H1 (cell line): ENCODE results near the gene SMNDC1. TPM values are rescaled to one million over a fixed set of nuclear protein-coding genes. Genes with fewer than 3 reads are reported as not detected.

ENCODE experiments used
- CTCF ChIA-PET: fragments of 300-600 bp; sonication (Branson Sonifier 250); formaldehyde crosslinking; loops from one replicate; lab custom pipeline; 2021; ENCODE audit not compliant: partially characterized antibody; lab: Charles Lee
- POLR2A ChIA-PET: fragments of 300-600 bp; sonication (Branson Sonifier 250); formaldehyde crosslinking; loops from one replicate; lab custom pipeline; 2021; ENCODE audit warnings: inconsistent platforms; ENCODE audit not compliant: partially characterized antibody; lab: Charles Lee
- DNase-seq, 2 experiments: peaks; one replicate each; pipeline versions ENCODE4 v3.0.0 to v3.0.0-alpha.2; 2010 to 2022; ENCODE audit warnings: low spot score in 2 of 2, low read depth in 1 of 2, mixed read lengths in 1 of 2
- FAIRE-seq: peaks from 2 replicates; lab custom pipeline; 2011; peaks lifted over from hg19 to GRCh38; lab: Jason Lieb, UNC
- H2AFZ ChIP-seq: 2 replicates; pipeline ENCODE4 v1.8.1; 2012; ENCODE audit warnings: low read length, inconsistent platforms
- H2AK5ac ChIP-seq: 2 replicates; pipeline ENCODE4 v1.6.1; 2013; ENCODE audit warnings: low read depth, low read length
- H2BK120ac ChIP-seq: replicated peaks from 2 replicates; pipeline ENCODE3; 2013; ENCODE audit warnings: low read depth, low read length, inconsistent platforms
- H2BK12ac ChIP-seq: 2 replicates; pipeline ENCODE4 v1.6.1; 2013; ENCODE audit warnings: low read depth, low read length
- H2BK15ac ChIP-seq: 2 replicates; pipeline ENCODE4 v1.6.1; 2013; ENCODE audit warnings: low read length
- H2BK20ac ChIP-seq: 2 replicates; pipeline ENCODE4 v1.6.1; 2013; ENCODE audit warnings: low read length
- H2BK5ac ChIP-seq: 2 replicates; pipeline ENCODE4 v1.6.1; 2013; ENCODE audit warnings: low read depth, low read length
- H3K14ac ChIP-seq: 2 replicates; pipeline ENCODE4 v1.6.1; 2013; ENCODE audit warnings: inconsistent platforms; ENCODE audit not compliant: insufficient read length
- H3K18ac ChIP-seq: 2 replicates; pipeline ENCODE4 v1.6.1; 2013; ENCODE audit warnings: low read length; ENCODE audit errors: extremely low read depth
- H3K23ac ChIP-seq: 2 replicates; pipeline ENCODE4 v1.6.1; 2013; ENCODE audit warnings: inconsistent platforms; ENCODE audit not compliant: insufficient read length
- H3K23me2 ChIP-seq: 2 replicates; pipeline ENCODE4 v1.6.1; 2013; ENCODE audit warnings: low read depth, low read length
- H3K27ac ChIP-seq: 2 replicates; pipeline ENCODE4 v1.6.1; 2011; ENCODE audit warnings: low read depth, low read length, inconsistent platforms
- H3K27me3 ChIP-seq, 4 experiments: replicated peaks in 1 of 4; 1 replicate in 1 of 4; 2 replicates in 3 of 4; pipeline versions ENCODE4 v1.6.1 to v1.8.1; 2011 to 2013; ENCODE audit warnings: low read length in 3 of 4, mild to moderate bottlenecking in 3 of 4, inconsistent platforms in 2 of 4, mixed read lengths in 2 of 4, moderate library complexity in 1 of 4; ENCODE audit not compliant: control insufficient read depth in 3 of 4, insufficient read depth in 3 of 4; ENCODE audit errors: extremely low read depth in 1 of 4
- H3K36me3 ChIP-seq, 4 experiments: 2 replicates each; pipeline versions ENCODE4 v1.6.1 to v1.8.1; 2011 to 2013; ENCODE audit warnings: mild to moderate bottlenecking in 4 of 4, low read length in 3 of 4, moderate library complexity in 2 of 4, control low read depth in 1 of 4, inconsistent platforms in 1 of 4; ENCODE audit not compliant: insufficient read depth in 4 of 4, control insufficient read depth in 2 of 4
- H3K4ac ChIP-seq: replicated peaks from 2 replicates; pipeline ENCODE3; 2013; ENCODE audit warnings: low read length, low read depth, mixed read lengths, inconsistent platforms; ENCODE audit not compliant: insufficient read length
- H3K4me1 ChIP-seq, 4 experiments: replicated peaks in 1 of 4; 1 replicate in 1 of 4; 2 replicates in 3 of 4; pipeline versions ENCODE4 v1.6.1 to v1.8.1; 2011 to 2013; ENCODE audit warnings: low read length in 3 of 4, inconsistent platforms in 2 of 4, mixed read lengths in 1 of 4; ENCODE audit not compliant: insufficient read depth in 4 of 4, control insufficient read depth in 3 of 4
- H3K4me2 ChIP-seq, 2 experiments: 2 replicates each; pipeline versions ENCODE4 v1.6.1 to v1.8.1; 2011 to 2013; ENCODE audit warnings: low read depth in 2 of 2, low read length in 2 of 2, control low read depth in 1 of 2, inconsistent platforms in 1 of 2, mild to moderate bottlenecking in 1 of 2; ENCODE audit not compliant: insufficient read depth in 1 of 2
- H3K4me3 ChIP-seq, 4 experiments: fragments of 200-600, 300-600 bp in 1 of 4; sonication (generic), shearing (Covaris generic), sonication (Bioruptor Twin) in 1 of 4; 2 replicates each; pipeline versions ENCODE4 v1.5.1 to v1.8.1; 2011 to 2016; ENCODE audit warnings: low read length in 4 of 4, low read depth in 3 of 4, control low read depth in 2 of 4, inconsistent platforms in 2 of 4, mild to moderate bottlenecking in 2 of 4, mixed read lengths in 1 of 4, moderate library complexity in 1 of 4; ENCODE audit not compliant: insufficient read depth in 2 of 4; ENCODE audit errors: extremely low read depth in 1 of 4
- H3K56ac ChIP-seq: replicated peaks from 2 replicates; pipeline ENCODE3; 2013; ENCODE audit warnings: low read depth, mild to moderate bottlenecking, mixed read lengths, low read length, inconsistent platforms; ENCODE audit not compliant: insufficient read length
- H3K79me1 ChIP-seq: 2 replicates; pipeline ENCODE4 v1.6.1; 2013; ENCODE audit warnings: low read depth, low read length, control low read depth
- H3K79me2 ChIP-seq, 2 experiments: 2 replicates each; pipeline versions ENCODE4 v1.6.1 to v1.8.1; 2012 to 2013; ENCODE audit warnings: low read length in 2 of 2, mild to moderate bottlenecking in 2 of 2, inconsistent platforms in 1 of 2; ENCODE audit not compliant: insufficient read depth in 2 of 2, control insufficient read depth in 1 of 2
- H3K9ac ChIP-seq, 4 experiments: replicated peaks in 1 of 4; 1 replicate in 1 of 4; 2 replicates in 3 of 4; pipeline versions ENCODE4 v1.6.1 to v1.8.1; 2011 to 2013; ENCODE audit warnings: low read depth in 3 of 4, low read length in 3 of 4, control low read depth in 2 of 4, mild to moderate bottlenecking in 2 of 4, moderate library complexity in 2 of 4, inconsistent platforms in 1 of 4; ENCODE audit errors: extremely low read depth in 1 of 4
- H3K9me3 ChIP-seq, 2 experiments: 2 replicates each; pipeline versions ENCODE4 v1.6.1 to v1.8.1; 2012 to 2013; ENCODE audit warnings: mild to moderate bottlenecking in 2 of 2, moderate library complexity in 2 of 2, control low read depth in 1 of 2, inconsistent platforms in 1 of 2, low read depth in 1 of 2, low read length in 1 of 2, mixed read lengths in 1 of 2; ENCODE audit not compliant: insufficient read depth in 2 of 2
- H4K20me1 ChIP-seq, 2 experiments: replicated peaks in 1 of 2; 2 replicates each; pipeline versions ENCODE3 to v1.8.1; 2011 to 2013; ENCODE audit warnings: inconsistent platforms in 2 of 2, low read length in 2 of 2, mild to moderate bottlenecking in 1 of 2; ENCODE audit not compliant: insufficient read depth in 2 of 2, control insufficient read depth in 1 of 2
- H4K5ac ChIP-seq: 2 replicates; pipeline ENCODE4 v1.6.1; 2013; ENCODE audit warnings: low read length, low read depth, mixed read lengths, inconsistent platforms; ENCODE audit not compliant: insufficient read length
- H4K8ac ChIP-seq: 2 replicates; pipeline ENCODE4 v1.8.0; 2013; ENCODE audit warnings: mild to moderate bottlenecking, moderate library complexity, low read length, inconsistent platforms; ENCODE audit not compliant: insufficient read depth; ENCODE audit errors: extremely low read depth
- H4K91ac ChIP-seq: replicated peaks from 2 replicates; pipeline ENCODE3; 2013; ENCODE audit warnings: low read length, mixed read lengths, inconsistent platforms; ENCODE audit not compliant: insufficient read length
- CBX5 ChIP-seq: fragments of 300-800, 300-1000 bp; sonication (generic); IDR thresholded peaks from 2 replicates; pipeline ENCODE4 v1.7.1; 2016; ENCODE audit warnings: antibody characterized with exemption, low read length, low read depth
- CTBP2 ChIP-seq: IDR thresholded peaks from 2 replicates; pipeline ENCODE4 v1.7.0; 2011; ENCODE audit warnings: borderline replicate concordance, mild to moderate bottlenecking, moderate library complexity, mixed read lengths, low read length; ENCODE audit not compliant: insufficient read depth, insufficient read length
- EGR1 ChIP-seq: IDR thresholded peaks from 2 replicates; pipeline ENCODE4 v1.6.1; 2011; ENCODE audit warnings: low read depth, low read length, borderline replicate concordance
- EP300 ChIP-seq, 2 experiments: IDR thresholded peaks; 1 replicate in 1 of 2; 2 replicates in 1 of 2; pipeline ENCODE4 v1.6.1; 2011 to 2012; ENCODE audit warnings: low read depth in 2 of 2, low read length in 2 of 2, mild to moderate bottlenecking in 2 of 2, borderline replicate concordance in 1 of 2, inconsistent platforms in 1 of 2, moderate library complexity in 1 of 2
- EZH2 ChIP-seq: fragments of 200-600 bp; sonication (generic); IDR thresholded peaks from 2 replicates; pipeline ENCODE4 v1.7.1; 2012; ENCODE audit warnings: low read depth, mild to moderate bottlenecking, moderate library complexity, low read length, inconsistent platforms; ENCODE audit not compliant: severe bottlenecking
- FOSL1 ChIP-seq: IDR thresholded peaks from 2 replicates; pipeline ENCODE4 v1.6.1; 2011; ENCODE audit warnings: mild to moderate bottlenecking, low read depth, low read length, moderate library complexity; ENCODE audit not compliant: insufficient read depth
- KDM1A ChIP-seq: fragments of 200-600, 300-600 bp; sonication (generic); IDR thresholded peaks from 2 replicates; pipeline ENCODE4 v1.7.1; 2016; ENCODE audit warnings: mild to moderate bottlenecking, low read length, borderline replicate concordance
- NANOG ChIP-seq: IDR thresholded peaks from 2 replicates; pipeline ENCODE4 v1.6.1; 2011; ENCODE audit warnings: low read length, low read depth, mild to moderate bottlenecking, inconsistent platforms; ENCODE audit not compliant: insufficient read depth, poor library complexity, severe bottlenecking
- NRF1 ChIP-seq: IDR thresholded peaks from 2 replicates; pipeline ENCODE4 v1.6.1; 2011; ENCODE audit warnings: mild to moderate bottlenecking, low read depth, low read length, improper control_type of control experiment
- POLR2A ChIP-seq, 2 experiments: IDR thresholded peaks; 1 replicate in 1 of 2; 2 replicates in 1 of 2; pipeline ENCODE4 v1.6.1; 2011; ENCODE audit warnings: low read depth in 2 of 2, low read length in 2 of 2, mild to moderate bottlenecking in 2 of 2; ENCODE audit errors: control extremely low read depth in 1 of 2
- SP1 ChIP-seq: IDR thresholded peaks from 2 replicates; pipeline ENCODE4 v1.6.1; 2011; ENCODE audit warnings: low read depth, low read length
- TAF7 ChIP-seq: optimal IDR thresholded peaks from 2 replicates; pipeline ENCODE3; 2011; ENCODE audit warnings: low read depth, mild to moderate bottlenecking, inconsistent platforms, low read length, moderate library complexity, borderline replicate concordance
- TBP ChIP-seq: IDR thresholded peaks from 2 replicates; pipeline ENCODE4 v1.6.1; 2011; ENCODE audit warnings: low read depth, low read length, improper control_type of control experiment
- ZNF274 ChIP-seq: IDR thresholded peaks from 2 replicates; pipeline ENCODE4 v1.7.0; 2012; ENCODE audit warnings: low read length, borderline replicate concordance; ENCODE audit errors: extremely low read depth
- WGBS, 2 experiments: shearing (Covaris generic) in 1 of 2; methylation state at CpG; one replicate each; pipeline versions ENCODE4 v1.1.6 to v1.1.7; 2013 to 2015; ENCODE audit warnings: low lambda C conversion rate in 2 of 2, mixed read lengths in 2 of 2, inconsistent platforms in 1 of 2, low coverage in 1 of 2, missing lambda C conversion rate in 1 of 2; ENCODE audit not compliant: insufficient replicate concordance in 2 of 2, insufficient coverage in 1 of 2, insufficient read length in 1 of 2; ENCODE audit errors: extremely low coverage in 1 of 2, missing lambda C conversion rate in 1 of 2; 5-methylcytosine and 5-hydroxymethylcytosine counted together
- polyA plus RNA-seq, 7 experiments: library from polyadenylated mRNA; depleted of rRNA in 3 of 7; stranded (reverse) in 5 of 7; unstranded in 2 of 7; fragments of >200 nt in 5 of 7; fragments of 200-250 nt in 2 of 7; gene quantifications; 1 replicate in 5 of 7; 2 replicates in 1 of 7; 4 replicates in 1 of 7; pipeline versions ENCODE4 v1.2.1 to v1.2.3, GENCODE V29; 2011 to 2013; ENCODE audit warnings: missing spikeins in 2 of 7, mixed read lengths in 2 of 7
- total RNA-seq: library from RNA; stranded (reverse); fragmentation: NEBNext Ultra II Directional; extraction: Animal tissue kit (Norgen Biotek cat#: 25700); gene quantifications from 2 replicates; pipeline ENCODE4 v1.2.1, GENCODE V29; 2021

SMNDC1 gene
- total and polyA plus RNA-seq, 2 of the 8 experiments (the other 6 are each of a cell fraction or from before 2014, with no cell fraction given) = 8.1 to 48.6 TPM

GRCh38 chr10:110296966-110297365 is 7.8 kb downstream of the SMNDC1 start:
- no peak overlapping the region for H3K27ac ChIP-seq
- no peak overlapping the region for H2BK15ac ChIP-seq
- FAIRE-seq = no peak
- H3K4me2 ChIP-seq = no peak overlapping the region
- H2BK5ac ChIP-seq = no peak overlapping the region
- peaks cover 2 to 5% of the 10 kb centered on the region in 2 experiments for H4K20me1 ChIP-seq
- H3K14ac ChIP-seq = no peak overlapping the region
- H4K91ac ChIP-seq = no peak overlapping the region
- no peak overlapping the region for H4K5ac ChIP-seq
- no peak overlapping the region for H4K8ac ChIP-seq
- H3K79me1 ChIP-seq = 0 out of 2 replicates have a peak, but pooled peaks cover 2% of the 10 kb centered on the region
- H2BK120ac ChIP-seq = no peak overlapping the region
- no peak overlapping the region for H2AFZ ChIP-seq
- H3K4ac ChIP-seq = no peak overlapping the region
- no peak overlapping the region for H2AK5ac ChIP-seq
- POLR2A ChIA-PET = interaction anchor here (0.7 to 4.8 kb wide), 7 partner anchors 8 to 300 kb away, joined by 3 to 31 read pairs (median 3); partner anchors contain the start of gene SMNDC1
- H3K56ac ChIP-seq = no peak overlapping the region
- DNase-seq = no peak
- H3K23me2 ChIP-seq = no peaks in the 10 kb centered on the region
- no peak overlapping the region for H3K23ac ChIP-seq
- no peak overlapping the region for H2BK12ac ChIP-seq
- 85% methylated on average over 1 of the region's 1 CpG; no CpG with 5 or more reads in 1 of the 2 experiments for WGBS, 2 experiments
- H3K4me3 ChIP-seq = no peak overlapping the region
- peaks cover 3 to 32% of the 10 kb centered on the region in 2 experiments for H3K79me2 ChIP-seq
- H3K9ac ChIP-seq = no peak overlapping the region
- H3K36me3 ChIP-seq = peaks cover 27 to 95% (median 73%) of the 10 kb centered on the region in 4 experiments
- H2BK20ac ChIP-seq = no peak overlapping the region
- peaks cover 0 to 1% (median 0%) of the 10 kb centered on the region in 4 experiments; a peak in 1 of 7 replicates for H3K27me3 ChIP-seq
- no peaks in the 10 kb centered on the region; a peak in 1 of 7 replicates for H3K4me1 ChIP-seq
- CTCF ChIA-PET = interaction anchor here (0.6 to 1.9 kb wide), 5 partner anchors 14 to 194 kb away, joined by 3 to 6 read pairs (median 3); no protein-coding TSS in a partner anchor
- H3K9me3 ChIP-seq = no peaks in the 10 kb centered on the region
- H3K18ac ChIP-seq = no peak overlapping the region
- TF ChIP-seq FOSL1 = no peak
- no peak for TF ChIP-seq SP1
- no peak for TF ChIP-seq EP300 (IDR thresholded peaks at IDR 0.05; ENCODE audit: borderline replicate concordance in 1 of 2, low read depth in 2 of 2, low read length in 2 of 2)
- no peak for TF ChIP-seq KDM1A
- no peak for TF ChIP-seq CBX5
- TF ChIP-seq ZNF274 = no peak
- no peak for TF ChIP-seq TBP
- TF ChIP-seq EGR1 = no peak
- no peak for TF ChIP-seq POLR2A (IDR thresholded peaks at IDR 0.05; ENCODE audit: control extremely low read depth in 1 of 2, low read depth in 2 of 2, low read length in 2 of 2)
- no peak for TF ChIP-seq TAF7
- no peak for TF ChIP-seq EZH2
- TF ChIP-seq NRF1 = no peak
- no peak for TF ChIP-seq CTBP2
- no peak for TF ChIP-seq NANOG
